Measurements from ENCODE around the gene LMNTD1. TPM values are rescaled to one million over a fixed set of nuclear protein-coding genes. Genes with fewer than 3 reads are reported as not detected.
"Not testable (repeated sequence)": the region's sequence is repeated elsewhere in the genome, so short reads cannot be mapped to it uniquely, and the experiment has no call there.

Gene LMNTD1
- not detected for total RNA-seq

GRCh38 chr12:25553098-25553497 is at the start of gene LMNTD1:
Gene LMNTD1, minus strand, starts transcription at chr12:25553283. Its CDS starts 324 bp downstream, at chr12:25552959.
- ATAC-seq: peak; percentile 48

GRCh38 chr12:25598956-25599355 is 45.9 kb upstream of the LMNTD1 start:
- ATAC-seq (no peak), DNase-seq (ENCODE audit: low spot score) (no peak)
- intact Hi-C loops (cut with DNase I): no loop called here

More at GRCh38 chr12:25553098-25553497, at the start of gene LMNTD1:
- no peak for DNase-seq (ENCODE audit: low spot score)
- intact Hi-C loops (cut with DNase I): no loop called here

- DNase-seq (ENCODE audit: low spot score); intact Hi-C loops (cut with DNase I); ATAC-seq: not testable (repeated sequence)
Measured at GRCh38 chr12:25595496-25595895, 42.4 kb upstream of the LMNTD1 start.

- intact Hi-C loops (cut with DNase I): no loop called here
- ATAC-seq (no peak), DNase-seq (ENCODE audit: low spot score) (no peak)
Measured at GRCh38 chr12:25594376-25594775, 41.3 kb upstream of the LMNTD1 start.

- DNase-seq (ENCODE audit: low spot score) (no peak), ATAC-seq (no peak)
- intact Hi-C loops (cut with DNase I): no loop called here
Measured at GRCh38 chr12:25592725-25593495, 39.8 kb upstream of the LMNTD1 start.

- intact Hi-C loops (cut with DNase I): no loop called here
- no peak for DNase-seq (ENCODE audit: low spot score)
- peak; percentile 41 for ATAC-seq
Measured at GRCh38 chr12:25591144-25591543, 38.1 kb upstream of the LMNTD1 start.

GRCh38 chr12:25590011-25590721 is 37.1 kb upstream of the LMNTD1 start:
- ATAC-seq: peak; percentile 31
- no peak for DNase-seq (ENCODE audit: low spot score)
- intact Hi-C loops (cut with DNase I): no loop called here

GRCh38 chr12:25587346-25587745 is 34.3 kb upstream of the LMNTD1 start:
- no peak for ATAC-seq
- intact Hi-C loops (cut with DNase I): no loop called here

GRCh38 chr12:25585662-25586061 is 32.6 kb upstream of the LMNTD1 start:
- no peak for ATAC-seq
- intact Hi-C loops (cut with DNase I): no loop called here

More at GRCh38 chr12:25587346-25587745, 34.3 kb upstream of the LMNTD1 start:
- no peak for DNase-seq (ENCODE audit: low spot score)

GRCh38 chr12:25585021-25585523 is 32.0 kb upstream of the LMNTD1 start:
- intact Hi-C loops (cut with DNase I): no loop called here
- DNase-seq (ENCODE audit: low spot score): no peak
- peak; percentile 93 for ATAC-seq

More at GRCh38 chr12:25585662-25586061, 32.6 kb upstream of the LMNTD1 start:
- DNase-seq (ENCODE audit: low spot score): no peak

GRCh38 chr12:25584596-25584995 is 31.5 kb upstream of the LMNTD1 start:
- ATAC-seq (no peak), DNase-seq (ENCODE audit: low spot score) (no peak)
- intact Hi-C loops (cut with DNase I): no loop called here

GRCh38 chr12:25583545-25583944 is 30.5 kb upstream of the LMNTD1 start:
- ATAC-seq (peak; percentile 50), DNase-seq (ENCODE audit: low spot score) (no peak)
- intact Hi-C loops (cut with DNase I): no loop called here

GRCh38 chr12:25581067-25581466 is 28.0 kb upstream of the LMNTD1 start:
- intact Hi-C loops (cut with DNase I): no loop called here
- no peak for DNase-seq (ENCODE audit: low spot score)

GRCh38 chr12:25578411-25579143 is 25.5 kb upstream of the LMNTD1 start:
- DNase-seq (ENCODE audit: low spot score) (no peak), ATAC-seq (no peak)
- intact Hi-C loops (cut with DNase I): no loop called here

More at GRCh38 chr12:25581067-25581466, 28.0 kb upstream of the LMNTD1 start:
- ATAC-seq: no peak

GRCh38 chr12:25574761-25575160 is 21.7 kb upstream of the LMNTD1 start:
- ATAC-seq: no peak
- no peak for DNase-seq (ENCODE audit: low spot score)
- intact Hi-C loops (cut with DNase I): no loop called here

GRCh38 chr12:25573346-25573745 is 20.3 kb upstream of the LMNTD1 start:
- ATAC-seq (no peak), DNase-seq (ENCODE audit: low spot score) (no peak)
- intact Hi-C loops (cut with DNase I): no loop called here

GRCh38 chr12:25570418-25570817 is 17.3 kb upstream of the LMNTD1 start:
- intact Hi-C loops (cut with DNase I): no loop called here
- no peak for DNase-seq (ENCODE audit: low spot score)
- ATAC-seq: no peak

GRCh38 chr12:25566202-25566949 is 13.3 kb upstream of the LMNTD1 start:
- intact Hi-C loops (cut with DNase I): no loop called here
- no peak for DNase-seq (ENCODE audit: low spot score)
- peak; percentile 70 for ATAC-seq

GRCh38 chr12:25558586-25558985 is 5.5 kb upstream of the LMNTD1 start:
- ATAC-seq: no peak
- intact Hi-C loops (cut with DNase I): no loop called here
- no peak for DNase-seq (ENCODE audit: low spot score)

All from sciatic nerve (tissue), 2 donors.